Ovary (tissue), 9 donors: Measurements from ENCODE around the gene AFF1. TPM values are rescaled to one million over a fixed set of nuclear protein-coding genes. Genes with fewer than 3 reads are reported as not detected.

Source experiments
- DNase-seq, 5 donors: peaks; one replicate each; pipeline ENCODE4 v3.0.0-alpha.2; 2019 to 2020
- H3K27ac ChIP-seq, 2 donors: fragments of 200-600 bp; one replicate each; pipeline versions ENCODE4 v1.5.1 to v1.8.0; 2019 to 2022
- H3K27me3 ChIP-seq: fragments of 200-600 bp; one replicate; pipeline ENCODE4 v1.8.0; 2022
- H3K36me3 ChIP-seq: fragments of 200-600 bp; sonication (generic); one replicate; pipeline ENCODE4 v1.5.1; 2019
- H3K4me1 ChIP-seq: one replicate; pipeline ENCODE4 v1.8.1; 2013; ENCODE audit warnings: mild to moderate bottlenecking, moderate library complexity; ENCODE audit not compliant: insufficient read depth
- H3K4me3 ChIP-seq: fragments of 200-600 bp; sonication (generic); one replicate; pipeline ENCODE4 v1.5.1; 2017
- H3K9me3 ChIP-seq, 2 donors: fragments of 200-600 bp in 1 of 2; sonication (generic) in 1 of 2; one replicate each; pipeline versions ENCODE4 v1.5.1 to v1.8.1; 2013 to 2019; ENCODE audit warnings: mild to moderate bottlenecking in 1 of 2, moderate library complexity in 1 of 2
- CTCF ChIP-seq, 3 donors: fragments of 450-650 bp in 2 of 3; fragments of 200-600 bp in 1 of 3; IDR thresholded peaks; one replicate each; pipeline versions ENCODE4 v1.5.1 to v1.8.0; 2016 to 2022; ENCODE audit warnings: antibody characterized with exemption in 3 of 3, mild to moderate bottlenecking in 1 of 3
- EP300 ChIP-seq: sonication (generic); formaldehyde crosslinking; IDR thresholded peaks from one replicate; pipeline ENCODE4 v1.6.1; 2017; ENCODE audit warnings: antibody characterized with exemption
- POLR2A ChIP-seq: fragments of 450-650 bp; IDR thresholded peaks from one replicate; pipeline ENCODE4 v1.6.1; 2017; ENCODE audit warnings: antibody characterized with exemption, mild to moderate bottlenecking, moderate library complexity
- WGBS, 3 donors: extraction: QIAGEN DNeasy Blood & Tissue Kit in 1 of 3; methylation state at CpG; one replicate each; pipeline versions ENCODE4 v1.1.5 to v1.1.7; 2013 to 2017; 5-methylcytosine and 5-hydroxymethylcytosine counted together
- intact Hi-C, 4 donors: fragments of 100-400 bp; cut with DNase I; formaldehyde crosslinking; loops; one replicate each; pipeline versions ENCODE4 v1.11.0 to v1.15.1; 2022 to 2023
- polyA plus RNA-seq, 2 donors: library from polyadenylated mRNA; stranded (reverse); fragments of 200-250 nt in 1 of 2; fragments of 350-450 nt in 1 of 2; fragmentation: Illumina TruSeq in 1 of 2; extraction: RNeasy Lipid Tissue Mini Kit (QIAGEN cat#74804) in 1 of 2; gene quantifications; one replicate each; pipeline ENCODE4 v1.2.3, GENCODE V29; 2013 to 2014
- total RNA-seq, 7 donors: library from RNA; depleted of rRNA in 2 of 7; stranded (reverse); fragments of >200 nt in 2 of 7; fragmentation: NEBNext Ultra II Directional in 3 of 7; extraction: Animal tissue kit (Norgen Biotek cat#: 25700) in 3 of 7; gene quantifications; one replicate each; pipeline versions ENCODE4 v1.1.0 to v1.2.4, GENCODE V29; 2016 to 2023
- donor health status: DM: no; HTN: no; CAD: no; lungs with moderate emphysema.
- donor health status: DM: no; HTN: no; CAD: no.
- donor health status: Bipolar disorder and iron deficiency.
- donor health status: DM: yes; HTN: yes; CAD: no.
- donor health status: DM: no; HTN: no; CAD: no.
- donor health status: DM: yes; HTN: yes; CAD: no.

Gene AFF1
- total and polyA plus RNA-seq, 9 donors, result 26.0 to 107 (median 76.7) TPM

- no peaks in the 10 kb centered on the region for H3K36me3 ChIP-seq
- 63 to 73% (median 66%) methylated on average over 14 of the region's 14 CpGs for WGBS, 3 donors
- intact Hi-C loops, result loop anchor here in 2 of 4 donors (5.0 to 10.0 kb wide), 2 partner anchors 82 to 85 kb away; no protein-coding TSS in a partner anchor
- H3K4me1 ChIP-seq, result no peaks in the 10 kb centered on the region
- no peak overlapping the region for H3K4me3 ChIP-seq
- TF ChIP-seq POLR2A (no peak), CTCF (IDR thresholded peaks at IDR 0.05) (no peak), EP300 (no peak)
- DNase-seq, result no peak
- no peak overlapping the region for H3K27ac ChIP-seq
- H3K27me3 ChIP-seq, result no peaks in the 10 kb centered on the region
- no peaks in the 10 kb centered on the region for H3K9me3 ChIP-seq
Measured at GRCh38 chr4:87152310-87153041, 217.7 kb downstream of the AFF1 start.

GRCh38 chr4:87153078-87153870, 218.5 kb downstream of the AFF1 start:
- WGBS, 3 donors, result 48 to 84% (median 71%) methylated on average over 4 of the region's 4 CpGs
- no peaks in the 10 kb centered on the region for H3K4me1 ChIP-seq
- H3K27me3 ChIP-seq, result no peaks in the 10 kb centered on the region
- no peaks in the 10 kb centered on the region for H3K9me3 ChIP-seq
- TF ChIP-seq EP300, result no peak
- no peak for TF ChIP-seq CTCF (IDR thresholded peaks at IDR 0.05)
- no peak for TF ChIP-seq POLR2A
- no peak overlapping the region for H3K27ac ChIP-seq
- H3K4me3 ChIP-seq, result no peak overlapping the region
- intact Hi-C loops, result loop anchor here in 2 of 4 donors (5.0 to 10.0 kb wide), 2 partner anchors 82 to 84 kb away; no protein-coding TSS in a partner anchor
- no peaks in the 10 kb centered on the region for H3K36me3 ChIP-seq
- no peak for DNase-seq

GRCh38 chr4:87165892-87166291, 231.1 kb downstream of the AFF1 start:
- no peaks in the 10 kb centered on the region for H3K36me3 ChIP-seq
- intact Hi-C loops, result no loop called here
- no peaks in the 10 kb centered on the region for H3K4me1 ChIP-seq
- H3K27ac ChIP-seq, result no peak overlapping the region
- no peaks in the 10 kb centered on the region for H3K9me3 ChIP-seq
- no peaks in the 10 kb centered on the region for H3K27me3 ChIP-seq
- H3K4me3 ChIP-seq, result no peak overlapping the region
- no peak for DNase-seq
- TF ChIP-seq POLR2A (no peak), CTCF (IDR thresholded peaks at IDR 0.05) (no peak), EP300 (no peak)
- WGBS, 3 donors, result 96 to 99% (median 98%) methylated on average over 1 of the region's 1 CpG

GRCh38 chr4:87166296-87166854, 231.6 kb downstream of the AFF1 start:
- DNase-seq, result no peak
- intact Hi-C loops, result no loop called here
- Histone ChIP-seq H3K27ac (no peak overlapping the region), H3K4me3 (no peak overlapping the region), H3K27me3 (no peaks in the 10 kb centered on the region), H3K4me1 (no peaks in the 10 kb centered on the region), H3K9me3 (no peaks in the 10 kb centered on the region), H3K36me3 (no peaks in the 10 kb centered on the region)
- TF ChIP-seq POLR2A (no peak), CTCF (IDR thresholded peaks at IDR 0.05) (no peak), EP300 (no peak)
- WGBS, 3 donors, result 91 to 95% (median 92%) methylated on average over 3 of the region's 3 CpGs
